Chondrocyte (in vitro differentiated cells): ENCODE results near the gene MYOG. TPM values are rescaled to one million over a fixed set of nuclear protein-coding genes. Genes with fewer than 3 reads are reported as not detected.

Experiments
- DNase-seq: peaks from one replicate; pipeline ENCODE4 v3.0.0; 2021; ENCODE audit warnings: mixed read lengths, low spot score
- H3K27ac Mint-ChIP-seq: one replicate; pipeline ENCODE4 v1.8.0; 2021; ENCODE audit warnings: mild to moderate bottlenecking, moderate library complexity, mixed read lengths; ENCODE audit not compliant: unreplicated experiment
- H3K27me3 Mint-ChIP-seq: 2 replicates; pipeline ENCODE4 v1.8.0; 2021; ENCODE audit warnings: low read depth, mixed read lengths
- H3K36me3 Mint-ChIP-seq: 2 replicates; pipeline ENCODE4 v1.8.0; 2021; ENCODE audit warnings: low read depth, mixed read lengths
- H3K4me1 Mint-ChIP-seq: 2 replicates; pipeline ENCODE4 v1.8.0; 2021; ENCODE audit warnings: low read depth, mild to moderate bottlenecking, mixed read lengths
- H3K4me3 Mint-ChIP-seq: one replicate; pipeline ENCODE4 v1.8.0; 2021; ENCODE audit warnings: mild to moderate bottlenecking, moderate library complexity, mixed read lengths; ENCODE audit not compliant: unreplicated experiment
- H3K9me3 Mint-ChIP-seq: 2 replicates; pipeline ENCODE4 v1.8.0; 2021; ENCODE audit warnings: low read depth, mixed read lengths
- CTCF ChIP-seq: fragments of 200-600 bp; sonication (generic); IDR thresholded peaks from 2 replicates; pipeline ENCODE4 v1.5.0; 2021; ENCODE audit warnings: antibody characterized with exemption, mild to moderate bottlenecking, moderate library complexity
- total RNA-seq: library from RNA; stranded (reverse); gene quantifications from 3 replicates; pipeline ENCODE4 v1.2.1, GENCODE V29; 2021

Gene MYOG
- total RNA-seq, 1 donor from 2014 or later: not detected

- H3K4me3 Mint-ChIP-seq: no peak overlapping the region
- H3K4me1 Mint-ChIP-seq: peaks cover 32% of the 10 kb centered on the region
- H3K9me3 Mint-ChIP-seq: no peaks in the 10 kb centered on the region
- TF ChIP-seq CTCF: no peak
- peaks cover 14% of the 10 kb centered on the region for H3K36me3 Mint-ChIP-seq
- no peak for DNase-seq
- peaks cover 4% of the 10 kb centered on the region for H3K27me3 Mint-ChIP-seq
- no peak overlapping the region for H3K27ac Mint-ChIP-seq
Observed at GRCh38 chr1:203041351-203041932, 44.4 kb downstream of the MYOG start.

- no peak for DNase-seq
- Mint-ChIP-seq H3K4me3 (no peak overlapping the region), H3K4me1 (peaks cover 39% of the 10 kb centered on the region), H3K36me3 (peaks cover 14% of the 10 kb centered on the region), H3K27me3 (peaks cover 4% of the 10 kb centered on the region), H3K9me3 (no peaks in the 10 kb centered on the region), H3K27ac (no peak overlapping the region)
- TF ChIP-seq CTCF: no peak
Observed at GRCh38 chr1:203040513-203041275, 45.1 kb downstream of the MYOG start.

- Mint-ChIP-seq H3K36me3 (peaks cover 9% of the 10 kb centered on the region), H3K27ac (no peak overlapping the region), H3K4me3 (no peak overlapping the region), H3K27me3 (peaks cover 4% of the 10 kb centered on the region), H3K4me1 (peaks cover 43% of the 10 kb centered on the region), H3K9me3 (no peaks in the 10 kb centered on the region)
- no peak for TF ChIP-seq CTCF
- DNase-seq: no peak
Observed at GRCh38 chr1:203039609-203040512, 46.0 kb downstream of the MYOG start.

- peaks cover 43% of the 10 kb centered on the region for H3K4me1 Mint-ChIP-seq
- H3K4me3 Mint-ChIP-seq: no peak overlapping the region
- peak overlapping the region; percentile 90 for H3K27ac Mint-ChIP-seq
- DNase-seq: no peak
- H3K27me3 Mint-ChIP-seq: peaks cover 4% of the 10 kb centered on the region
- TF ChIP-seq CTCF: peak; percentile 96
- H3K9me3 Mint-ChIP-seq: no peaks in the 10 kb centered on the region
- peaks cover 3% of the 10 kb centered on the region for H3K36me3 Mint-ChIP-seq
Observed at GRCh38 chr1:203038891-203039608, 46.8 kb downstream of the MYOG start.
